GM12891 (cell line): ENCODE data around the gene TMEM125.

Experiments used
- PAX5 ChIP-seq: IDR thresholded peaks from 2 replicates; pipeline ENCODE4 v1.6.1; 2011; ENCODE audit warnings: low read length, moderate library complexity, mild to moderate bottlenecking; ENCODE audit not compliant: insufficient read depth, severe bottlenecking
- POLR2A ChIP-seq: IDR thresholded peaks from 2 replicates; pipeline ENCODE4 v1.6.1; 2011; ENCODE audit warnings: low read depth, low read length, control low read depth
- POLR2AphosphoS5 ChIP-seq: IDR thresholded peaks from 2 replicates; pipeline ENCODE4 v1.6.1; 2011; ENCODE audit warnings: low read depth, low read length, control low read depth
- POU2F2 ChIP-seq: IDR thresholded peaks from 2 replicates; pipeline ENCODE4 v1.6.1; 2011; ENCODE audit warnings: low read depth, mild to moderate bottlenecking, control low read depth, low read length, moderate library complexity
- TAF1 ChIP-seq: IDR thresholded peaks from 2 replicates; pipeline ENCODE4 v1.6.1; 2011; ENCODE audit warnings: low read depth, low read length, control low read depth

GRCh38 chr1:43309405-43310025 lies 39.7 kb downstream of the TMEM125 start:
- TF ChIP-seq POLR2A (no peak), TAF1 (no peak), POLR2AphosphoS5 (no peak), PAX5 (no peak), POU2F2 (no peak)
